ENCODE measurements around the gene TSNAXIP1. TPM values are rescaled to one million over a fixed set of nuclear protein-coding genes. Genes with fewer than 3 reads are reported as not detected.

The TSNAXIP1 gene
- total RNA-seq, 1 donor from 2014 or later: 6.6 TPM

Other genes starting within 250 kb of the TSNAXIP1 start
- 78.8 and 79.8 TPM in 2 replicates for gene CTCF, start 244.4 kb upstream of the TSNAXIP1 start, total RNA-seq
- gene CARMIL2, start 161.7 kb upstream of the TSNAXIP1 start, total RNA-seq: 2.0 and 3.5 TPM in 2 replicates
- 39.3 and 39.8 TPM in 2 replicates for gene ACD, start 146.6 kb upstream of the TSNAXIP1 start, total RNA-seq
- 7.5 and 8.3 TPM in 2 replicates for gene PARD6A, start 145.9 kb upstream of the TSNAXIP1 start, total RNA-seq
- 23.3 and 24.5 TPM in 2 replicates for gene ENKD1, start 140.1 kb upstream of the TSNAXIP1 start, total RNA-seq
- gene C16orf86, start 140.1 kb upstream of the TSNAXIP1 start, total RNA-seq: 1.7 and 2.0 TPM in 2 replicates
- 33.8 and 34.3 TPM in 2 replicates for gene GFOD2, start 87.6 kb upstream of the TSNAXIP1 start, total RNA-seq
- gene RANBP10, start 329 bp upstream of the TSNAXIP1 start, total RNA-seq: 21.7 and 22.1 TPM in 2 replicates
- gene THAP11, start 35.4 kb downstream of the TSNAXIP1 start, total RNA-seq: 46.2 and 46.7 TPM in 2 replicates
- gene NUTF2, start 40.0 kb downstream of the TSNAXIP1 start, total RNA-seq: 185 and 191 TPM in 2 replicates
- 78.2 and 83.5 TPM in 2 replicates for gene CENPT, start 40.8 kb downstream of the TSNAXIP1 start, total RNA-seq
- 100 and 101 TPM in 2 replicates for gene EDC4, start 66.2 kb downstream of the TSNAXIP1 start, total RNA-seq
- 1.0 TPM in 1 of 2 replicates, not detected in the other for gene NRN1L, start 78.0 kb downstream of the TSNAXIP1 start, total RNA-seq
- gene PSKH1, start 86.4 kb downstream of the TSNAXIP1 start, total RNA-seq: 39.0 and 41.5 TPM in 2 replicates
- 2.5 and 3.0 TPM in 2 replicates for gene CTRL, start 125.0 kb downstream of the TSNAXIP1 start, total RNA-seq
- gene PSMB10, start 130.0 kb downstream of the TSNAXIP1 start, total RNA-seq: 22.4 and 22.5 TPM in 2 replicates
- 16.6 and 17.6 TPM in 2 replicates for gene LCAT, start 137.2 kb downstream of the TSNAXIP1 start, total RNA-seq
- gene SLC12A4, start 161.7 kb downstream of the TSNAXIP1 start, total RNA-seq: 36.0 and 36.8 TPM in 2 replicates
- gene DPEP3, start 173.6 kb downstream of the TSNAXIP1 start, total RNA-seq: not detected in 2 replicates
- not detected in 2 replicates for gene DPEP2, start 192.6 kb downstream of the TSNAXIP1 start, total RNA-seq
- gene DPEP2NB, start 209.0 kb downstream of the TSNAXIP1 start, total RNA-seq: not detected in 2 replicates
- gene DDX28, start 216.3 kb downstream of the TSNAXIP1 start, total RNA-seq: 12.5 and 13.3 TPM in 2 replicates
- gene DUS2, start 216.4 kb downstream of the TSNAXIP1 start, total RNA-seq: 26.6 and 28.4 TPM in 2 replicates